Measurements from ENCODE around the gene DOCK3.
"Not testable (repeated sequence)": the region's sequence is repeated elsewhere in the genome, so short reads cannot be mapped to it uniquely, and the experiment has no call there.

Gene DOCK3

GRCh38 chr3:50687127-50687751, 12.5 kb downstream of the DOCK3 start:
- DNase-seq, result no peak

DNA sequence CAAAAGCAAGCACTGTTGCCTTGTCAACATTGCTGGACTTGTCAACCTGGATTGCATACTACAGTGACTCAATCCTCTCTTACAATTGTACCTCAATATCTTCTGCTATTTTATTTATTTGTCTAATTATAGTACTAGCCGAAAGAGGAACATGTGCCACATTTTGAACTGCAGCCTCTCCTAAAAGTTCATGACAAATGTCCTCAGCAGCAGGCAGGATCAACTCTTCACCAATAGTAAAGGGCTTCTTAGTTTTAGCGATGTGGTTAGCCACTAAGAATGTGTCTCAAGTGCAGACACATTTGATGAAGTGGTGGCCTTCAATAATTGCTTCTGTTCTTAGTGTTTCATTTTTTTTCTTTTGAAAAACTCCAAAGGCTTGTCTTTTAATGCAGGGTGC, 13.2 kb downstream of the DOCK3 start:
- no peak for DNase-seq

DNA sequence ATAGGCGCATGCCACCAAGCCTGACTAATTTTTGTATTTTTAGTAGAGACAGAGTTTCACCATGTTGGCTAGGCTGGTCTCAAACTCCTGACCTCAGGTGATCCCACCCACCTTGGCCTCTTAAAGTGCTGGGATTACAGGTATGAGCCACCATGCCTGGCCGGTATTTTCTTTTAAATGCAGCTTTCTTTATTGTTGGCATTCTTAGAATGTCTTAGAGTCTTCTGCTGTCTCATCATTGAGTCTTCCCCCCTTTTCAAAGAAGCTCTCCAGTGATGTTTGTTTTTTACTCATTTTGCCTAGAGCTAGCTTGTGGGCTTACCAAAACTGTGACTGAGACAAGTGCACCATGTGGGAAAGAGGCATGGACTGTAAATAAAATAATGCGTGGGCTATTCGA, 13.9 kb downstream of the DOCK3 start:
- not testable (repeated sequence) for DNase-seq

DNA sequence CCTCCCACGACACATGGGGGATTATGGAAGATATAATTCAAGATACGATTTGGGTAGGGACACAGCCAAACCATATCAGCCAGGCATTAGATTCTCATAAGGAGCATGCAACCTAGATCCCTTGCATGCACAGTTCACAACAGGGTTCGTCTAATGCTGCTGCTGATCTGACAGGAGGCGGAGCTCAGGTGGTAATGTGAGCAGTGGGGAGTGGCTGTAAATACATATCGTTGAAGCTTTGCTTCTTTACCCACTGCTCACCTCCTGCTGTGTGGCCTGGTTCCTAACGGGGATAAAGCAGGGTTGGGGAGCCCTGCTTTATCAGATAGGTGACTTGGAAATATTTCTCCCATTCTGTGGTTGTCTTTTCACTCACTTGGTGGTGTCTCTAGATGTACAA, 14.8 kb downstream of the DOCK3 start:
- no peak for DNase-seq

GRCh38 chr3:50695031-50695430, 20.3 kb downstream of the DOCK3 start:
- no peak for DNase-seq

DNA sequence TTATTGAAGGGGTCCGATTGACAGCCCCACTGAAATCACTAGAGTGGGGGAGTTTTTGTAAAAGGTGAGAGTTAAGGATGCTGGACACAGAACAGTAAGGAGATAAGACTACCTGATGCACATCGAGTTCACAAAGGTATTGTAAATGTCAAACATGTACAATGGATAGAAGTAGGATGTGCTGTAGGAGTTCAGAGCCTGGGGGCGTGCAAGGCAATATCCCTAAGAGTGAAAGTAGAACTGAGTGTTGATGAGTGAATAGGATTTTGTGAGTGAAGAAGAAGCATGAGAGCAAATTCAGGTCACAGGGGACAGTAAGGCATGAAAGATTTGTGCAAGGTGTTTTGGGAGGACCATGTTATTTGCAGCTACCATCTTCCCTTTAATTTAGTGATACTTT, 21.5 kb downstream of the DOCK3 start:
- no peak for DNase-seq

- no peak for DNase-seq
Measured at GRCh38 chr3:50698269-50698668, 23.5 kb downstream of the DOCK3 start.

GRCh38 chr3:50708620-50709019, 33.9 kb downstream of the DOCK3 start:
- no peak for DNase-seq

- no peak for DNase-seq
Measured at GRCh38 chr3:50714946-50715345, 40.2 kb downstream of the DOCK3 start.

DNA sequence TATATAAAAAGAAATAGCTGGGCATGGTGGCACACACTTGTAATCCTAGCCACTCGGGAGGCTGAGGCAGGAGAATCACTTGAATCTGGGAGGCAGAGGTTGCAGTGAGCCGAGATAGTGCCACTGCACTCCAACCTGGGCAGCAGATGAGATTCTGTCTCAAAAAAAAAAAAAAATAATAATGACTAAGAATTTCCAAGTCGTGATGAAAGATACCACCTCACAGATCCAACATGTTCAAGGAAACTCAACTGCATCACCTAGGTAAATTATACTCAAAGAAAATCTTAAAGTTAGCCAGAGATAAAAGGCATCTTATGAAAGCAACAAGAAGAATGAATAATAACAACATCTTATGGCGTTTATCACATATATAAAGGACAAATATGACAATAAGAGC, 50.1 kb downstream of the DOCK3 start:
- DNase-seq, result no peak

GRCh38 chr3:50734985-50735384, 60.3 kb downstream of the DOCK3 start:
- DNase-seq, result no peak

DNA sequence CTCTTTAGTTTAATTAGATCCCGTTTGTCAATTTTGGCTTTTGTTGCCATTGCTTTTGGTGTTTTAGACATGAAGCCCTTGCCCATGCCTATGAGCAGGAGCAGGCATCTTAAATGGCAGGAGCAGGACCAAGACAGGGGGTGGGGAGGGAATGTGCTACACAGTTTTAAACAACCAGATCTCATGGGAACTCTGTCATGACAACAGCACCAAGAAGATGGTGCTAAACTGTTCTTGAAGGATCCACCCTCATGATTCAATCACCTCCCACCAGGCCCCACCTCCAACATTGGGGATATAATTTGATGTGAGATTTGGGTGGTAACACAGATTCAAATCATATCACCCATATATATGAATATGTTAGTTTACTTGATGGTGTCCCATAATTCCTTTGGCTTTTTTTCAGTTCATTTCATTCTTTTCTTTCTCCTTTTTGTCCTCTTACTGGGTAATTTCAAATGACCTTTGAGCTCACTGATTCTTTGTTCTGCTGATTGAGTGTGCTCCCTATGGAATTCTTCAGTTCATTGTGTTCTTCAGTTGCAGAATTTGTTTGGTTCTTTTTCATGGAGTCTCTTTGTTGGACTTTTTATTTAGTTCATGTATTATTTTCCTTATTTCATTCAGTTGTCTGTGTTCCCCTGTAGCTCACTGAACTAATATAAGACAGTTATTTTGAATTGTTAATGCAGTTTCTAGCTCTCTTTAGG, 62.6 kb downstream of the DOCK3 start:
- no peak for DNase-seq

DNA sequence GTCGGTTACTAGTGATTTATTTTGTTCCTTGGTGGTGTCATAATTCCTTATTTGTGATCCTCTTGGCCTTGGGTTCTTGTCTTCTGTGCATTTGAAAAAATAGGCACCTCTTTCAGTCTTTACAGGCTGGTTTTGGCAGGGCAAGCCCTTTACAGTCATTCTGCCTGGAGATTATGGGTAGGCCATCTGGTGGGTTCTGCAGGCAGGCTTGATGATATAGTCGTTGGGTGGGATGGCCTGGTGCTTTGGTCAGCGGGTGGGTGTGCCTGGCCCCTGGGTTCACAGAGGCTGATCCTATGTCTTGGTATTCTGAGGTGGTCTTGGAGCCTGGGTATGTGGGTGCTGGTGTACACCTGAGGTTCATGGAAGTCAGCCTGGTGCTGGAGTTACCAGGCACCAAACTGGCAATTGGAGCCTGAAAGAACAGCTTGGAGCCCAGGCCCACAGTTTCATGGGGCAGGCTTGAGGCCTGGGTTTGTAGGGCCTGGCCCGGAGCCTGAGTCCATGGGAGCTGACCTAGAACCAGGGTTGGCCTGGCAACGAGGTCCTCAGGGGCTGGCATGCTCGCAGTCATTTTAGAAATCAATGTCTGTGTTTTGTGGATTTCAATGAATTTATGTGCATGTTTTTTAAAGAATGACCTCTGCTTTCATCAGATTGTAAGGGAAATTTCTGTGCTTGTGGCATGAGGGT, 63.3 kb downstream of the DOCK3 start:
- no peak for DNase-seq

- DNase-seq, result no peak
Measured at GRCh38 chr3:50743643-50744042, 68.9 kb downstream of the DOCK3 start.

GRCh38 chr3:50749822-50750221, 75.1 kb downstream of the DOCK3 start:
- no peak for DNase-seq

- no peak for DNase-seq
Measured at GRCh38 chr3:50759015-50759414, 84.3 kb downstream of the DOCK3 start.

GRCh38 chr3:50777680-50778079, 103.0 kb downstream of the DOCK3 start:
- no peak for DNase-seq

DNA sequence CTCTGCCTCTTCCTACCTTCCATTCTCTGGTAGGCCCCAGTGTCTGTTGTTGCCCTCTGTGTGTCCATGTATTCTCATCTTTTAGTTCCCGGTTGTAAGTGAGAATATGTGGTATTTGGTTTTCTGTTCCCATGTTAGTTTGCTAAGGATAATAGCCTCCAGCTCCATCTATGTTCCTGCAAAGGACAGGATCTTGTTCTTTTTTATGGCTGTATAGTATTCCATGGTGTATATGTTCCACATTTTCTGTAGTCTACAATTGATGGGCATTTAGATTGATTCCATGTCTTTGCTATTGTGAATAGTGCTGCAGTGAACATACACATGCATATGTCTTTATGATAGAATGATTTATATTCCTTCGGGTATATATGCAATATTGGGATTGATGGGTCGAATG, 107.0 kb downstream of the DOCK3 start:
- DNase-seq, result not testable (repeated sequence)

- no peak for DNase-seq
Measured at GRCh38 chr3:50786631-50787030, 111.9 kb downstream of the DOCK3 start.

DNA sequence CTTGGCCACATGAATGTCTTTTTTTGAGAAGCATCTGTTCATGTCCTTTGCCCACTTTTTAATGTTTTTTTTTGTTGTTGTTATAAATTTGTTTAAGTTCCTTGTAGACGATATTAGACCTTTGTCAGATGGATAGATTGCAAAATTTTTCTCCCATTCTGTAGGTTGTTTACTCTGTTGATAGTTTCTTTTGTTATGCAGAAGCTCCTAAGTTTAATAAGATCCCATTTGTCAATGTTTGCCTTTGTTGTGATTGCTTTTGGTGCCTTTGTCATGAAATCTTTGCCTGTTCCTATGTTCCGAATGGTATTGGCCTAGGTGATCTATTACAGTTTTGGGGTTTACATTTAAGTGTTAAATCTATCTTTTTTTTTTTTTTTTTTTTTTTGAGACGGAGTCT, 116.2 kb downstream of the DOCK3 start:
- not testable (repeated sequence) for DNase-seq

- no peak for DNase-seq
Measured at GRCh38 chr3:50792568-50792967, 117.8 kb downstream of the DOCK3 start.

- not testable (repeated sequence) for DNase-seq
Measured at GRCh38 chr3:50803805-50804204, 129.1 kb downstream of the DOCK3 start.

DNA sequence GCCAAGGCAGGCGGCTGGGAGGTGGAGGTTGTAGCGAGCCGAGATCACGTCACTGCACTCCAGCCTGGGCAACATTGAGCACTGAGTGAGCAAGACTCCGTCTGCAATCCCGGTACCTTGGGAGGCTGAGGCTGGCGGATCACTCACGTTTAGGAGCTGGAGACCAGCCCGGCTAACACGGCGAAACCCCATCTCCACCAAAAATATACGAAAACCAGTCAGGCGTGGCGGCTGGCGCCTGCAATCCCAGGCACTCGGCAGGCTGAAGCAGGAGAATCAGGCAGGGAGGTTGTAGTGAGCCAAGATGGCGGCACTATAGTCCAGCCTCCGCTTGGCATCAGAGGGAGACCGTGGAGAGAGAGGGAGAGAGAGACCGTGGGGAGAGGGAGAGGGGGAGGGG, 129.6 kb downstream of the DOCK3 start:
- DNase-seq, result not testable (repeated sequence)

DNA sequence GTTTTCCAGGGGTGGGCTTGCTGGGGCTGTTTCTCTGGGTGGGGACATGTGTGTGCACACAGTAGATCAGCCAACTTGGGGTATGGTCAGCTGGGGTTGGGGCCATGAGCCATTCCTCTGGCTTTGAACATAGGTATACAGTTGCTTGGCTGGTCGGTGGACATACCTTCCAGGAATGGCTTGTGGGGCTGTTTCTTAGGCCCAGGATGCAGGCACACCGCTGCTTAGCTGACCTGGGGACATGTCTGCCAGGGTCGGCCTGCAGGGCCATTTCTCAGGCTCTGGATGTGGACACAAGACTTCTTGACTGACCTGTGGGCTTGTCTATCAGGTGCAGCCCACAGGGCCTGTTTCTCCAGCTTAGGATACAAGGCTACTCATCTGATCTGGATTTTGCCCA, 130.6 kb downstream of the DOCK3 start:
- no peak for DNase-seq
